Measurements from ENCODE around the gene KLHL30. TPM values are rescaled to one million over a fixed set of nuclear protein-coding genes. Genes with fewer than 3 reads are reported as not detected.

The KLHL30 gene
- total RNA-seq, 1 experiment from 2014 or later = not detected

DNA sequence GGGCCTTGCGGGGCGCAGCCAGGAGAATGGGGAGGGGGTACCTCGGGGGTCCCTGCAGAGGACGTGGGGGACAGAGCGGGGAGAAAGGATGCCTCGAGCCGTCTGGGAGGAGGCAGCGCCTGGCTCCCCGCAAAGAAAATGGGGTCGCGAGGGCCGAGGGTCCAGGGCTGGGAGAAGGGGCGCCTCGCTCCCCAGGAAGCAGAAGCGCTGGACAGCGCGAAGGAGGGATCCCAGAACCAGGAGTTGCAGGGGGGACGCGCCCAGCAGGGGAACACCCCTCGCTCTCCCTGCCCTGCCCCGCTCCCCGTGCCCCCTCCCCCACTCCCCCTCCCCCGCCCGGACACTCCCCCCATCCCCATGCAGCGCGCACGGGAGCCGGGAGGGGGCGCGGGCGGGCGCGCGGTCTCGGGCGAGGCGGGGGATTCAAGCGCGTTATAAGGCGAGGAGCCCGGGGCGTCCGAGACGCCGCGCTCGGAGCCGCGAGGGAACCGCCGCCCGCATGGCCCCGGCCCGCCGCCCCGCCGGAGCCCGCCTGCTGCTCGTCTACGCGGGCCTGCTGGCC, 20.1 kb downstream of the KLHL30 start, which contains the start of gene ERFE:
Gene ERFE (plus strand): TSS at position 462 of the 562 bp plus-strand sequence. CDS start 38 bp downstream, at position 500.
- Histone ChIP-seq H3K18ac (ENCODE audit: insufficient read length, low read depth, low read length) (no peak within 1 kb of the TSS), H3K14ac (ENCODE audit: insufficient read depth, low read length) (no peak within 1 kb of the TSS), H2BK120ac (ENCODE audit: low read depth, low read length, poor library complexity, severe bottlenecking) (no peak within 1 kb of the TSS), H3K27ac (ENCODE audit: insufficient read length, low read depth, low read length) (no peak within 1 kb of the TSS), H3K4ac (ENCODE audit: low read depth, low read length) (no peak within 1 kb of the TSS), H4K5ac (ENCODE audit: insufficient read length, low read depth, low read length) (no peak within 1 kb of the TSS), H3K79me2 (ENCODE audit: insufficient read depth, low read length) (no peaks in the 10 kb centered on the region), H3K79me1 (ENCODE audit: insufficient read depth, low read depth, low read length, poor library complexity, severe bottlenecking) (no peaks in the 10 kb centered on the region), H3K4me1 (ENCODE audit: insufficient read depth, low read length) (no peaks in the 10 kb centered on the region), H4K91ac (ENCODE audit: insufficient read length, low read depth, low read length) (no peak within 1 kb of the TSS), H2BK20ac (ENCODE audit: low read depth, low read length, poor library complexity, severe bottlenecking) (no peak within 1 kb of the TSS), H2BK12ac (ENCODE audit: insufficient read length, low read depth, low read length) (no peak within 1 kb of the TSS), H3K27me3 (ENCODE audit: insufficient read depth, low read length) (peaks cover 13% of the 10 kb centered on the region; the same call in 1 of the 2 replicates), H2AK5ac (ENCODE audit: insufficient read length, low read length) (no peak within 1 kb of the TSS), H3K23ac (ENCODE audit: insufficient read length, low read depth, low read length) (no peak within 1 kb of the TSS), H3K23me2 (ENCODE audit: insufficient read length, low read depth, low read length, poor library complexity, severe bottlenecking) (peaks cover 10% of the 10 kb centered on the region), H3K56ac (ENCODE audit: insufficient read length, low read depth, low read length) (no peak within 1 kb of the TSS), H2BK5ac (ENCODE audit: insufficient read length, low read length) (no peak within 1 kb of the TSS), H3K9ac (ENCODE audit: extremely low read depth, insufficient read length, low read length) (no peak within 1 kb of the TSS), H2BK15ac (ENCODE audit: low read depth, low read length) (no peak within 1 kb of the TSS), H2AFZ (ENCODE audit: low read length) (no peak within 1 kb of the TSS), H4K20me1 (ENCODE audit: control insufficient read depth, insufficient read depth, insufficient read length) (no peaks in the 10 kb centered on the region), H4K8ac (replicated peaks; ENCODE audit: insufficient read length, low read depth, low read length) (no peak within 1 kb of the TSS), H3K9me3 (ENCODE audit: control insufficient read depth, low read depth, low read length) (no peaks in the 10 kb centered on the region), H3K4me2 (ENCODE audit: insufficient read depth, insufficient read length, low read length) (peak within 1 kb of the TSS; percentile 49), H3T11ph (ENCODE audit: low read length) (no peak within 1 kb of the TSS)
- TF ChIP-seq CTCF (conservative IDR thresholded peaks at IDR 0.05) = peak; percentile 68
- DNase-seq = peak; percentile 59
- Mint-ChIP-seq H3K27ac (no peak within 1 kb of the TSS), H3K4me1 (peaks cover 13 to 18% of the 10 kb centered on the region in 2 experiments), H3K27me3 (ENCODE audit: low read depth) (peaks cover 46% of the 10 kb centered on the region), H3K9me3 (no peaks in the 10 kb centered on the region), H3K4me3 (peak within 1 kb of the TSS; percentile 60 to 79), H3K36me3 (ENCODE audit: insufficient read depth in 1 of 3, low read depth in 3 of 3) (no peaks in the 10 kb centered on the region; a peak in 2 of 7 replicates)
- WGBS (ENCODE audit: extremely low coverage, insufficient read length, low lambda C conversion rate) = no CpG with 5 or more reads among the region's 61 CpGs
